T-helper 2 cell treated with Interferon-gamma antibody and Interleukin-4, amounts not matched to agents 100 ng/mL and 5 ng/mL, for 36 hours (primary cell): Measurements from ENCODE around the gene COL4A6. TPM values are rescaled to one million over a fixed set of nuclear protein-coding genes. Genes with fewer than 3 reads are reported as not detected.
"Not testable (repeated sequence)": the region's sequence is repeated elsewhere in the genome, so short reads cannot be mapped to it uniquely, and the experiment has no call there.

Experiments
- intact Hi-C: fragments of 100-400 bp; cut with micrococcal nuclease; formaldehyde crosslinking; loops from one replicate; pipeline ENCODE4 v1.15.1; 2023
- total RNA-seq: library from RNA; stranded (reverse); gene quantifications from 2 replicates; pipeline ENCODE4 v1.2.3, GENCODE V29; 2022

Gene COL4A6
- total RNA-seq, result not detected in 2 replicates

DNA sequence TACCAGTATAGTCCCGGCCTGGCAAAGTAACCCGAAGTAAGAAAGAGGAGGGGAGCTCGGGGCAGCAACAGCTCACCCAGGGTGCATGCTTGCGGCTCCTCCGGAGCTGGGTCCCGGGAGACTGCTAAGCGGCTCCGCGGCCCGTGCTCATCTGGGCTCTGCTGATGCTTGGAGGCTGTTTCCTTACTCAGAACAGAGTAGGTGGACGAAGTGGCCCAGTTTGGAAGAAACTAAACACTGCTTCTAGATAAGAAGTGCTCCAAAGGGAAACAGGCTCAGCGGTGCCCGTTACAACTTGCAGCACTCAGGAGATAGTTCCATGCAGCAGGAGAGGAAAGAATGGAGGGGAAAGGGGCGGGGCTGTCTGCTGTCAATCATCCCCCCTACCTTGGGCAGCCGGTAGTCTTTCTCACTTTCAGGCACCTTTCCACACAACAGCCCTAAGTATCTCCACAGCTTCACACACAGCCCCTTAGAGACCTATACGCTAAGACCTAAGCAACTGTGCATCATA is at the start of gene COL4A6:
Gene COL4A6, minus strand, starts transcription at position 313 of the 514 bp plus-strand sequence. Its CDS starts 226 bp downstream, at position 87.
- intact Hi-C loops, result no loop called here

DNA sequence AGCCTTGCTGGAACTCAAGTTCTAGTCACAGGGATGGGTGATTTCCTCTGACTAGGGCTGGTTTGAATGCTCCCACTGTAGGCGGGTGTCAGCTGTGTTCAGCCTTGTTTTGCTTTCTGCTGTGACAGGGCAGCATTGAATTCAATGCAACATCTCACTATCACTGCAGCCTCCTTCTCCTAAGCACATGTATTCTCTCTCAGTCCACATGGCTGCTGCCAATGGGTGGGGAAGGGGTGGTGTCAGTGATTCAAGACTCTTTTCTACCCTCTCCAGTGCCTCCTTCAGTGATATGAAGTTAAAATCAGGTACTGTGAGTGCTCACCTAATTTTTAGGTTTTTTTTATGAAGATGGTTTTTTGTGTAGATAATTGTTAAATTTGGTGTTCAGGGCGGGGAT is 47.7 kb upstream of the COL4A6 start:
- intact Hi-C loops, result no loop called here

DNA sequence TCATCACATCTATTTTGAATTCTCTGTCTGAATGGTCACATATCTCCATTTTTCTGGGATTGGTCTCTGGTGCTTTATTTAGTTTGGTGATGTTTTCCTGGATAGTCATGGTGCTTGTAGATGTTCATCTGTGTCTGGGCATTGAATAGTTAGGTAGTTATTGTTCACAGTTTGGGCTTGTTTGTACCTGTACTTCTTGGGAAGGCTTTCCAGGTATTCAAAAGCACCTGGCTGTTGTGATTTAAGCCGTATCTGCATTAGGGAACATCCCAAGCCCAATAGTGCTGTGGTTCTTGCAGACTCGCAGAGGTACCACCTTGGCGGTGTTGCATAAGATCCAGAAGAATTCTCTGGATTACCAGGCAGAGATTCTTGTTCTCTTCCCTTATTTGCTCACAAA is 46.0 kb upstream of the COL4A6 start:
- intact Hi-C loops, result no loop called here

DNA sequence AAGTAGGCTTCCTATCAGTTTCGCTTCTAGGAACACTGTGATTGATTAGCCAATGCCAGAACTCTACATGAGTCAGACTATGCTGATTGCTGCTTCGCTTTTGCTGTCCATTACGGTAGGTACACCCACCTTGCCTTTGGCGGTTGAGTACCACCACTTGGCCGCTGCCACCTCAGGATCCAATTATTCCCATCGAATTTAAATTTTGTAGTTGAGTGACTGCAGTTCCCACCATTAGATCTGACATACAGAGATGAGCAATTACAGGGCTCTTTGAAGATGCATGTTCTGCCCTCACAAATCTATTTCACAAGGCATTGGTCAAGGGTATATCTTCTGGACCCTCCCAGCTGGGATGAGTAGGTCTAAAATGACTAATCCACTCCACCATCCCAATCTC is 43.3 kb upstream of the COL4A6 start:
- intact Hi-C loops, result not testable (repeated sequence)

DNA sequence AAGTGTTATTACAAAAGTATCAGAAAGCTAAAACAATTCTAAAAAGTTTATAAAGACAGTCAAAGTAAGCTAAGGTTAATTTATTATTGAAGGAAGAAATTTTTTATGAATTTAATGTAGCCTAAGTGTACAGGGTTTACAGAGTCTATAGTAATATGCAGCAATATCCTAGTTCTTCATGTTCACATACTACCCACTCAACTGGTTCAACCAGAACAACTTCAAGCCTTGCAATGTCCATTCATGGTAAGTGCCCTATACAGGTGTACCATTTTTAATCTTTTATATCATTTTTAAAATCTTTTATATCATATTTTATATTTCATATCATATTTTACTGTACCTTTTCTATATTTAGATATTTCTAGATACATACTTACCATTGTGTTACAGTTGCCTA is 35.8 kb upstream of the COL4A6 start:
- intact Hi-C loops, result no loop called here

DNA sequence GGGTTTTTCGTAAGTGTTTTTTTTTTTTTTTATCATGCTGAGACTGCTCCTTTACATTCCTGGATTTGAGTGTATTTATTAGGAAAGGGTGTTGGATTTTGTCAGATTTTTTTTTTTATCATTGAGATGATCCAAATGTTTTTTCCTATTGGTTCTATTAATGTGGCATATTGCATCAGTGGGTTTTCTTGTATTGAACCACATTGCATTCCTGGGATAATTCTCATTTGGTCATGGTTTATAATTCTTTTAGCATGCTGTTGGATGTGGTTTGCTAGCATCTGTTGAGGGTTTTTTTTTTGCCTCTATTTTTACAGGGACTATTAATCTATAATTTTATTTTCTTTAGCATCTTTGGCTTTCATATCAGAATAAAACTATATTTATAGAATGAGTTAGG is 30.3 kb upstream of the COL4A6 start:
- intact Hi-C loops, result no loop called here

DNA sequence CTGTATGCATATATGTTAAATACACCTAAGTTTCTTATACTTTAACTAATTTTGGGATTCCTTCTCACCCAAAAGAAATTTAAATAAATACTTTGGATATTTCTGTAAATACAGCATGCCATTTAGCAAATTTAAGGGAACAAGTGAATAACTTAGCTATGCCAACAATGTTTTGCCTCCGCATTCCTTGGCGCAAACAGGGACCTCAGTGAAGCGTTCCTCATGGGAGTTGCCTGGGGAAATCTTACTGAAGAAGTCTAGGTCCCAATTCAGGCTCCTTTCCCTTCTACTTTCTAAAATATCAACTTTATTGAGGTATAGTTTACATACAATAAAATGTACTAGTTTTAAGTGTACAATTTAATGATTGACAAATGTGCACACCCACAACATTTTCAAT is 26.4 kb upstream of the COL4A6 start:
- intact Hi-C loops, result no loop called here

DNA sequence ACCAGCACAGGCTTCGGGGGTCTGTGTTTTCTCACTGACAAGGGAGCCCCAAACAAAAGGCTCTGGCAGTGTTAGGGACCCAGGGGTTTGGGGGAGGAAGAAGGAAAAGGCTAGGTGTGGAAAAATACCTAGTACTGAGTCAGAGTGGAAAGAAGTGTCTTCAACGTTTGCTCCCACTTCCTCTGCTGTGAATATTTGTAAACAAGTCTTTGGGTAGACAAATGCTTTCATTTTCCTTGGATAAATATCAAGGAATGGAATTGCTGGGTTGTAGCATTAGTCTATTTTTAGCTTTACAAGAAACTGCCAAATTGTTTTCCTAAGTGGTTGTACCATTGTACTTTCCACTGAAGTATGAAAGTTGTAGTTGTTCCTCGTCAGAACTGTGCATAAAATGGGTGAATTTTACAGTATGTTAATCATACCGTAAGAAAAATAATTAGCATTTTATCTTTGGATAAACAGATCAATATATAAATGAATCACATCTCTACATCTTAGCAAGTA is 18.8 kb upstream of the COL4A6 start:
- intact Hi-C loops, result no loop called here

DNA sequence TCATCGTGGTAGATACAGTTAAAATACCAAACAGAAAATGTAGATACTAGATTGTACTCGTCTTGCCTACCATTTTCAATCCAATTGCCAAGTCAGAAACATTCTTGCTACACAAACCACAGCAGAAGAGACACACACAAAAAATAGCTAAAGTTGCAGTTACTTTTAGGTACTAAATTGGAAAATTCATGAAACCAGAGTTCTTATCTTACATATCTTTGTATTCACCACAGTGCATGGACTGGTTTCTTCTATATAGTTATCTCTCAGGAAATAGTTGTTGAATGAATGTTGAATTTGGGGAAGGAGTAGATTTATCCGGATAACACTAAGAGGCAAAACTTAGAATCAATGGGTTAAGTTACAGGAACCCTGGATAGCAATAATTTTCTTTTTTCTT is 15.6 kb upstream of the COL4A6 start:
- intact Hi-C loops, result no loop called here

DNA sequence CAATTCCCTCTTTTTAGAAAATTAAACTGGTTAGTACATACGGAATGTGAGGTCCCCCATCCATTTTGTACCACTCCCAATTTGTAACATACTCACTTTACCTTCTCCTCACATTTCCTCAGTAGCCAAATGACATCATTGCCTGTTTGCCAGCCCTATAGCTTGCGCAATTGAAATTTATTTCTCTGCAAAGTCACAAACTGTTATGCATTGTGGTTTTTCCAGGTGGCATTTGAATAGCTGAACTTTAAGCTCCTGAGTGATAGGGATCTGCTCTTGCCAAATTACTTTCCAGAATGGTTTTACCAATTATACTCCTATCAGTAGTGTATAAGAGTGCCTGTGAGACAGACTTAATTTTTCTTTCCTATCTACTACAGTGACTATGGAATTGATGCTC is 9.1 kb upstream of the COL4A6 start:
- intact Hi-C loops, result no loop called here

DNA sequence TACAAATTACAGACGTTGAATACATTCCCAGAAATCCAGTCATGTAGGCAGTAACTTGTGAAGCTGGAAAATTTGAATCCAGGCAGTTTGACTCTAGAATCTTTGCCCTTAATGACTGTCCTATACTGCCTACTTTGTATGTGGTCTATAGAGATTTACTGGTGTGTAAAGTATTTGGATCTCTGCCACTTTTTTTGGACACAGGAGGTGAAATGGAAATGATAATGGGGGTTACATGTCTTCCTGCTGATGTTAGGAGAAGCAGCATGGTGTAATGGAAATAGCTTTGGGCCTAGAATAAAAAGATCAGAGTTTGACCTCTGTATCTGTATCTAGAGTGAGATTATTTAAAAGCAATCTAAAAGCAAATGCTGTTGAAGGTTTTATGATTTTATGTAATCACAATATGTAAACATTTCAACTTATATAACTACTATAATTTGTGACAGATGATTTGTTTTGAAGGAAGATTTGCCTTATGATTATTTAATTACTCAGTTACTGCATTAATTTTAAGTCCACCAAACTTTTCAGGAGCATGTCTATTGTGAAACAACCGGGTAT is 4.8 kb upstream of the COL4A6 start:
- intact Hi-C loops, result no loop called here

DNA sequence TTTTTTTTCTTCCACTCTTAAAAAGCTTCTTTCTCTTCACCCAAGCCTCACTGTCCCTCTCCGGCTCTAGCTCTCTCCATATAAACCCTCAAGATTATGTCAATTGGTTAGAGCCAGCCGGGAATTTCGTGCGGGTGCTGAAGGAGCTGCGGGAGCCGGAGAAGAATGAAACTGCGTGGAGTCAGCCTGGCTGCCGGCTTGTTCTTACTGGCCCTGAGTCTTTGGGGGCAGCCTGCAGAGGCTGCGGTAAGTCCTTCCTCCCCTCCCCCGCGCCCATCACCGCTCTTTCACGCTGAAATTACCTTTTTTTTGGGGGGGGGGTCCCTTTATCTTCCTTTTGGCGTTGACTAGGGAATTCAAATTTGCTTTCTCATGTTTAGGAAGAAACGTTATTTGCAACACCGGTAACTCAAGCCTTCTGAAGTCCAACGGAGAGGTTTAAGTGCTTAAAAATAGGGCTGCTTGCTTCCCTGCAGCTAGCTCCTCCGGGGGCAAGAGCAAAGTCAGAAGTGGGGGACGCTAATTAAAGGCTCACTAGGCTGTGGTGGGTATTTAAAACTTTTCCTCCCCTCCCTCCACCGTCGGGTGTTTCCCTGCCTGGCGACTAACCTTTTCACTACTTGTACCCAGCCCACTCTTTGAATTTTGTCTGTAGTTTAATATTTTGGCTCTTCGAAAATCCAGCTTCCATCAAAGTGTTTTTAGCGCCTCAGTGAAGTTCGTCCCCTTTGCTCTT is 1.9 kb upstream of the COL4A6 start:
- intact Hi-C loops, result no loop called here

DNA sequence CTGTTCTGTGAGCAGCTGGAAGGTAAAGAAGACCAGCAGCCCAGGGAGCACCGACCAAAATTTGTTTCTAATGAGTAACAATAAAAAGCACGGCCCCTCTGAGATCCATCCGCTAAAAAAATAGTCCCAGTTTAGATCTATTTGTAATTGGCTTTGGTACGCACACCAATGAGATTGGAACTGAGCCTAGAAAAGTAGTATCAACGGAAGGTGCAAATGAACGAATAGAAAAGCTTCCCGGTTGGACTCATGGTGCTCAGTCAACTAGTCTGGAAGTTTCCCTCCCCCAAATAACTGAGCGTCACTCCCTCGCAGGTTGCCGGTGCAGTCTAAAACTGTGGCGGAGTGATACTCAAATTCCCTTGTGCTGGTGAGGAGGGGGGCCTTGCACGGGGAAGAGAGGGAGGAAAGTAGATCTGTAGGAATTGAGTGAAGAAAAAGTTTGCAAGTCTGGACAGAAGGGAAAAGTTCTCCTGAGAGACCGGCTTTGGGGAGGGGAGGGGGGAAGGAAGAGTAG is 1.3 kb upstream of the COL4A6 start, which contains the start of gene COL4A5:
Gene COL4A5, plus strand, starts transcription at position 413 of the 517 bp plus-strand sequence. CDS start 288 bp downstream, outside the sequence.
- intact Hi-C loops, result no loop called here

DNA sequence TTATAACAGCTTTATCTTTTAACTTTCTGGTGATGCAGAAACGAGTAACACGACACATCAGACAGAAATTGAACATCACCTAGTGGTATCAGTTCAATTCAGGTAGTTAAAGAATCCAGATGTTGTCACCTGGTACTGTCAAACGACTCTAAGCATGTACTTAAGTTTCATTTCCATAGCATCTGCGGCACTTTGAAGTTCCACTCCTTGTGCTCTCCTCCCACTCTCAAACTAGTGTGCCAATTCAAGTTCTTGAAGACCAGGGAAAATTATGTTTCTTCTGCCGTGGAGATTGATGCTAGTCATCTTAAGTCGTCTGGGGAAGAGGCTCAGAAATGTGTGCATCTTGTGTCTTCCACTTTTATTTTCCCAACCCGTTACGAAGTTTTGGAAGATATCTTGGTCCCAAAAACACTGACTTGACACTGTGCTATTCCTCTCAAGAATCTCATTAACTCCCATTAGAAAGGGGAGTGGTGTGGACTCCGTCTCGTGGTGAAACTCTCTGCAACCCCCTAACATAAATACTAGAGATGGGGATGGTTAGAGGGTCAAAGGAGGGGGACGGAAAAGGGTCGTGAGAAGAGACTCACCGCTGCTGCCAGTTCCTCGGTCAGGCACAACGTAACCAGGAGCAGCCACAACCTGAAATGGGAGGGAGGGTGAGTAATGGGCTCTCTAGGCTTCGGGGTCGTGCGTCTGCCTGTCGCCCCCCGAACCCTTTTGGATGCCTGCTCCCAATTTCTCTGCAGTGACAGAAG is 693 bp downstream of the COL4A6 start:
- intact Hi-C loops, result no loop called here

DNA sequence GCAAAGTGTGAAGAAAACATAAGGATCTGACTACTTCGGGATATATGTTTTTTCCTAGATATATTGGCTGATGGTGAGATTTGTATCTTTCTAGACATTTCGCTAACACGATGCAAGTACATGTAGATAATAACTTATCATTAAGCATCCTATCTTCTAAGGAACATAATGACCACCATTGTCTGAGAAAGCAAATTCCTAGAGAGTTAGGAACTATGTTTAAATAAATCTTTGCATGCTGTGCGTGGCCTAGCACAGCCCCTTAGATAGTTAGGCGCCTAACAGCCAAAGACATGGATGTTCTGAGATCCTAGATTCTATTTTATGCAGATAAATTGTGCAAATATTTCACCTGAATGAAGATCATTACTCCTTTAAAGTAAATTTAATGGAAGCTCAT is 3.0 kb downstream of the COL4A6 start:
- intact Hi-C loops, result no loop called here

DNA sequence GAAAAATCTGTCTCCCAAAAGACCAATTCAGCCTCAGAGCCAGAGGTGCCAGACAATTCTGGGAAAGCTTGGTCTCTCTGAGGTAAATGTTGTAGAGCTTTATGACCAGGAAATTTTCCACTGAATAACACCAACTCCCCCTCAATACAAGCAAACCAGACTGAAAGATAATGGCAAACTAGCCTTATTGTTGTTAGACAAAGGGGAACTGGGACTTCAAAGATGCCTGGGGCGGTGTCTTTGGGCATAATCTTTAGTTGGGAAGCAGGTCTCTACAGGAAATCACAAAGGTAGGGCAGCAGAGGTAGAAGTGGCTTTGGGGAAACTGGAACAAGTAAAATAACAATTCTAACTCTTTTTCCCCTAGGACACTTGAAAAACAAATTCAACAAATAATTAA is 12.0 kb downstream of the COL4A6 start:
- intact Hi-C loops, result no loop called here

DNA sequence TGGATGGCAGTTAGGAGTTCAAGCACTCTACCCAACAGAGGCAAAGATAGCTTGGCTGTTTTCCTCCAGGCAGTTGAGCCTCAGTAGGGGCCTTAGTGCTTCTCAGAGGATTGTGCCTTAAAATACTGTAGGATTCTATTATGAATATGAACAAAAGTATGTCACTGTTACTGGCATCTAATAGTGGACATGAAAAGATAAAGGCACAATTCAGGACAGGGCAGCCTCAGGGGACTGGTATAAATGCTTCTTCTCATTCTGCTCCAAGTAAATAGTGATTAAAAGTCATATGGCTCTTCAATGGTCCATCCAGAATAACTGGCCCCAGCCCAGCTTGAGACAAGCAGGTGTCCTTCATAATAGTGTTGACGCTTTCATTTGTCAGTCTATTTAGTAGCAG is 17.7 kb downstream of the COL4A6 start:
- intact Hi-C loops, result no loop called here

DNA sequence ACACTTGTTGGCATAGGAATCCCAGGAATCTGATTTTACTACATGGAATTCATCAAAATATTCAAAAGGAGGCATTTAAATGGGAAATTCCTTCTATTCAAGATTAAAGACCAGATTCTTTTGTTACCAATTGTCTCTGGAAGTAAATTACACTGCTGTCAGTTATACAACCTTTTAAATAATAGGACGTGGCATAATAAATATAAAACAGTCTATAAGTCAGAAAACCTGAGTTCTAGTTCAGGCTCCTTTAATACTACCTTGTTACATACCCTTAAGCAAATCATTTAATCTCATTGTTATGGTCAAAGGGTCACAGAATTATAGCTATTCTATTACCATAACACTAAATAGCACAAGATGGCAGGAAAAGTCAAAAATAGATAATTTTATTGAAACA is 18.8 kb downstream of the COL4A6 start:
- intact Hi-C loops, result no loop called here

DNA sequence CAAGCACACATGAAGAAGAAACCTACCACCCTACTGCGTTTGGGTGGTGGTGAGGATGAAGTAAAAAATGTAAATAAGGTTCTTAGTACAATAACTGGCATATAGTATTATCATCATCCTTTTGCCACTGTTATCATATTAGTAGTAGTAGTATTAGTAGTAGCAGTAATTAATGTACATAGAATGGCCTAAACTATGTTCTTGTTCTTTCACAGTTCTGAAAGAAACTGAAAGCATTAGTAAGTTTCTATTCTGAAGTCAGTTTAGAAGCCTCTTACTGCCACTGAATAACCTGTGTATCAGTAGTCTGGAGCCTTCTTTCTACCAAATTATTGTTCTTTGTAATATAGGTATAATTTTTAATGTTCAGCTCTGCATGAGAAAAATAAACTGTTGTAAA is 21.0 kb downstream of the COL4A6 start:
- intact Hi-C loops, result no loop called here

DNA sequence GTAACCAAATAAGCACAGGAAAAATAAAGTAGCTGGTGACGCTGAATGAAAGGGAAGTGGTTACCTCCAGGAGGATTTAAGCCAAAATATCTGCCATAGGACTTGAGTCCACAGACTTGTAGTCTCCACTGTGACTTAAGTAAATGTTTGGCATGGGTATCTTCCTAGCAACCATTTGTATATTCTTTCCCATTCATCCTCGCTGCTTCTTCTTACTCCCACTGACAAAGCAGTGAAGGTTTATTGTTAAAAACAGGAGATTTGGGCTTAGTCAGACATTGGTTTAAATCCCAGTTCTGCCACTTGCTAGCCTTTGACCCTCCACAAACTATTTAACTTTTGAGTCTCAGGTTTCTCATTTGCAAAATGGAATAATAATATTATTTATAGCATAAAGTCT is 22.3 kb downstream of the COL4A6 start:
- intact Hi-C loops, result no loop called here

DNA sequence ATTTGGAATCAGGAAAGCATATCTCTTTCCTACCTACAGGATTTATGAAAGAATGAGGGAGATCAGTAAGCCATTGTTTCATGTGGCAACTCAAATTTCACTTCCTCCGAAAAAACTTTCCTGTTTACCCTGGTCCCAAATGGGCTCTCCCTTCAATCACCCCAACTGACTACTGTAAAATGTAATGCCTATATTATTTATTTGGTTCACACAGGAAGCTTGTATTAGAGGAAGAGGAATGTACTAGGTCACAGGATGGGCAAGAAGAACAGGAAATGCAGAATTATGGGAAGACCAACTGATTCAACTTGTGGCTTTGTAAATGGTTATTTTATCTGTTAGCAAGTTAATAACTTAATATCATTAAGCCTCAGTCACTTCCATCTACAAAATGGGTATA is 23.1 kb downstream of the COL4A6 start:
- intact Hi-C loops, result no loop called here

DNA sequence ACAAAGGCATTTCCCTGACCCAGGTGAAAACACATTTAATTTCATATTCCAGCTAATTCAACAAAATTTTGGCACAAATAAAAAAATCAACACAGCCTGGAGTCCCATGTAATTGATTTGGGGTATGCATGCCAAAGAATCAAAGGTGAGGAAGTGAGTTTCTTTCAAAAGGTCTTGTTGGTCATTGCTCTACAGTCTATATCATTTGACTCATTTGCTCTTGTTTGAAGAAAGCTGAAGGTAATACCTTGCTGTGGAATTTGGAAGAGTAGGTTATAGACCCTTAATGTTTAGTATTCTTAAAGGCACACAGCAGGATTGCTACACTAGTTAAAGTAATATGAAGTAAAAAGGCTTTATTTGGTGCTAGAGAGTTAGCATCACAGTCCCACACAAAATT is 25.4 kb downstream of the COL4A6 start:
- intact Hi-C loops, result no loop called here
